ENCODE measurements around the gene ALDOB.

GRCh38 chr9:101435601-101436079, at the start of gene ALDOB:
- TF ChIP-seq ZNF10 (tag by site-specific recombination; IDR thresholded peaks at IDR 0.05) (no peak), CTCF (tag by site-specific recombination; IDR thresholded peaks at IDR 0.05) (no peak), ZNF274 (IDR thresholded peaks at IDR 0.05; ENCODE audit: low read length) (no peak), ZNF274 (tag by site-specific recombination; IDR thresholded peaks at IDR 0.05; ENCODE audit: borderline replicate concordance) (no peak)

All from HEK293 (cell line).